ENCODE data around the gene ATP5IF1.
A peak's percentile ranks its signal among the peaks of the same experiment; 100 is the strongest.

The ATP5IF1 gene

DNA sequence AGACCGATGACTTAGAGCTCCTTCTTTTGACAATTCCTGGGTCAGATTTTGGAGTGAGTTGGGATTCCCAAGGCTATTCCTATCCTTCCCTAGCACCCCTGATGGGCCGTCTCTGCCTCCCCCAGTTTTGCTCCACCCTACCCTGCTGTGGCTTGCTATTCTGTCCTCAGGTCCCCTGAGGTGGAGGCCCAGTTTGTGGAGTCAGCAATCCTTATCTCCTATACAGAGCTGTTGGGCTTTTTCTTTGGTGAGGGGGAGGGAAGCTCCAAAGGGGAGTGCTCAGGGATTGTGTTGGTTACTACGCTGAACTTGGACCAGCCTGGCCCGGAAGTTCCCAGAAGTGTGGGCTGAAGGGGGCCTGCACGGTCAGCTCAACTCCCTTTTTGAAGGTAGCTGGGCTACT is 31.0 kb downstream of the ATP5IF1 start:
- ATAC-seq (replicated peaks), result no peak
- Mint-ChIP-seq H3K9me3 (no peaks in the 10 kb centered on the region), H3K36me3 (peaks cover 5 to 6% of the 10 kb centered on the region in 2 donors), H3K4me3 (no peak overlapping the region), H3K4me1 (peaks cover 4 to 6% of the 10 kb centered on the region in 2 donors), H3K27ac (no peak overlapping the region), H3K27me3 (no peaks in the 10 kb centered on the region)
- DNase-seq, result no peak

DNA sequence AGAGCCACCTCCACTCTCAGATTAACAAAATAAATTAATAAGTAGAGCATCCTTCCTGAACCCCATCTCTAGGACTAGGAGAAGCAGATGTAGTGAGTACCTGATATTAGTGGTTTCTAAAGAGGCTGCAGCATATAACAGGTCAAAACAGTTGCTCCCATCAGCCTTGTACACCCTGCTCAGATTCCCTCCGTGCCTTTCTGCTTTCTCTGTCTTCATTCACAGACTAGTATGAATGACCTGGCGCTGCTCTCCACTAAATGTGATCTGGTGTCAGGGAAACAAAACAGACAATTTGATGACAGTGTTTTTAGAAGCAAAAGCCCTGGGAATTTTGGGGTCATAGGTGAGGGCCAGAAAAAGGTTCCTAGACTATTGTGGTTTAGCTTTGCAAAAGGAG is 31.7 kb downstream of the ATP5IF1 start:
- Mint-ChIP-seq H3K4me3 (no peak overlapping the region), H3K4me1 (peaks cover 4 to 6% of the 10 kb centered on the region in 2 donors), H3K36me3 (peaks cover 5 to 6% of the 10 kb centered on the region in 2 donors), H3K27me3 (no peaks in the 10 kb centered on the region), H3K27ac (no peak overlapping the region), H3K9me3 (no peaks in the 10 kb centered on the region)
- ATAC-seq (replicated peaks), result no peak
- DNase-seq, result no peak

GRCh38 chr1:28269529-28269928 is 33.6 kb downstream of the ATP5IF1 start:
- no peak overlapping the region for H3K27ac Mint-ChIP-seq

DNA sequence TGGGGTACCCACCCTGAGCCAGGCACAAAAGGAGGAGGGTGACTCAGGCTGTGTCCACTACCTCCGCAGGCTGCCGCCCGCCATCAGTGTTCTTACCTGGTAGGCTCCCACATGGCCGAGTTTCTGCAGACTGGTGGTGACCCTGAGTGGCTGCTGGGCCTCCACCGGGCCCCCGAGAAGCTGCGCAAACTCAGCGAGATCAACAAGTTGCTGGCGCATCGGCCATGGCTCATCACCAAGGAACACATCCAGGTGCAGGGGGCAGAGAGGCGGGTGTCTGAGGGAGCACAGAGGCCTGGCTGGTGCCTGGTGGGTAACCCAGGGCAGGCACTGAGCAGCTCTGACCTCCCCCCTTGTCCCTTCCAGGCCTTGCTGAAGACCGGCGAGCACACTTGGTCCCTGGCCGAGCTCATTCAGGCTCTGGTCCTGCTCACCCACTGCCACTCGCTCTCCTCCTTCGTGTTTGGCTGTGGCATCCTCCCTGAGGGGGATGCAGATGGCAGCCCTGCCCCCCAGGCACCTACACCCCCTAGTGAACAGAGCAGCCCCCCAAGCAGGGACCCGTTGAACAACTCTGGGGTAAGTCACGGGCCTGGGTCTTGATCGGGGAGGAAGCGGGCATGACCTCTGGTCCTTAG is 36.4 kb downstream of the ATP5IF1 start:
- H3K4me3 Mint-ChIP-seq, result no peak overlapping the region
- no peak overlapping the region for H3K27ac Mint-ChIP-seq
- ATAC-seq (replicated peaks) (no peak), DNase-seq (no peak)
- peaks cover 13 to 19% of the 10 kb centered on the region in 2 donors for H3K36me3 Mint-ChIP-seq
- H3K9me3 Mint-ChIP-seq, result no peaks in the 10 kb centered on the region
- H3K27me3 Mint-ChIP-seq, result no peaks in the 10 kb centered on the region
- H3K4me1 Mint-ChIP-seq, result peaks cover 0 to 4% of the 10 kb centered on the region in 2 donors

More at GRCh38 chr1:28269529-28269928, 33.6 kb downstream of the ATP5IF1 start:
- H3K27me3 Mint-ChIP-seq, result no peaks in the 10 kb centered on the region
- DNase-seq, result no peak
- ATAC-seq (replicated peaks), result no peak
- H3K36me3 Mint-ChIP-seq, result peaks cover 6 to 13% of the 10 kb centered on the region in 2 donors
- no peak overlapping the region for H3K4me3 Mint-ChIP-seq
- no peaks in the 10 kb centered on the region for H3K9me3 Mint-ChIP-seq
- peaks cover 3 to 4% of the 10 kb centered on the region in 2 donors for H3K4me1 Mint-ChIP-seq

DNA sequence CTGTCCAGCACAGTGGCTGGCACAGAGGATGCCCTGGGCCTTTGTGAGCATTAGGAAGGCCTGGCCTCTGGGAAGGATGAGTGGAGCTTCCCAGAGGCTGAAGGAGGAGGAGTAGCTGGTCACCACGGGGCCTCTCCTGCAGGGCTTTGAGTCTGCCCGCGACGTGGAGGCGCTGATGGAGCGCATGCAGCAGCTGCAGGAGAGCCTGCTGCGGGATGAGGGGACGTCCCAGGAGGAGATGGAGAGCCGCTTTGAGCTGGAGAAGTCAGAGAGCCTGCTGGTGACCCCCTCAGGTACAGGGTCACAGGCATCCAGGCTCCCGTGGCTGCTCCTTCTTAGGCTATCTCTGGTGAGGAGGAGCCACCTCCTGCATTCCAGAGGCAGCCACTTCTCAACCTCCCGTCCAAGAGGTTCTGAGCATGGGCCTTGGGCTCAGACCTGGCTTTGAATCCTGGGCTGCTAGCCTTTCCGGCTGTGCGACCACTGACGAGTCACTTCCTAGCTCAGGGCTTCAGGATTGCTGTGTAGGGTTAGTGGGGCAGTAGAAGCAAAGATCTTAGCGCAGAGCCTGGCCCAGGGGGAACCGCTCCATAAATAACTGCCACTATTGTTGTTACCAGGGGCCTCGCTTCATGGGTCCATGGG is 37.4 kb downstream of the ATP5IF1 start:
- no peaks in the 10 kb centered on the region for H3K9me3 Mint-ChIP-seq
- ATAC-seq (replicated peaks) (no peak), DNase-seq (no peak)
- H3K36me3 Mint-ChIP-seq, result peaks cover 21 to 27% of the 10 kb centered on the region in 2 donors
- H3K27me3 Mint-ChIP-seq, result no peaks in the 10 kb centered on the region
- peaks cover 0 to 2% of the 10 kb centered on the region in 2 donors for H3K4me1 Mint-ChIP-seq
- H3K27ac Mint-ChIP-seq, result no peak overlapping the region
- H3K4me3 Mint-ChIP-seq, result no peak overlapping the region

DNA sequence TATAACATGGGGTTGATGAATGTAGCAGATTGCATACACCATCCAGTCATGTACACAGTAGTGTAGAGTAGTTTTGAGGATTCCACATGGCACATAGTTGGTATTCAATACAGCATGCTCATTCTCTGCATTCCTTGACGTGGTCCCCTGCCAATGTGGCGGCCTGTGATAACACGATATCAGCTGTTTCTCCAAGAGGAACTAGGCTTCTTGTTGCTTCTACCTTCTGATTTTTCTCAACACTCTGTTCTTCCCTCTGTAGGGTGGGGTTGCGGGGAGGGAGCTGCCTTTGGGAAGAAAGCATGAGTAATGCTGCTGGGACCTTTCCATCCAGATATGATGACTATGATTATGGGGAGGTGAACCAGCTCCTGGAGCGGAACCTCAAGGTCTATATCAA is 42.8 kb downstream of the ATP5IF1 start:
- no peaks in the 10 kb centered on the region for H3K27me3 Mint-ChIP-seq
- H3K36me3 Mint-ChIP-seq, result peaks cover 27 to 51% of the 10 kb centered on the region in 2 donors
- peaks cover 4 to 5% of the 10 kb centered on the region in 2 donors for H3K4me1 Mint-ChIP-seq
- H3K27ac Mint-ChIP-seq, result no peak overlapping the region
- H3K9me3 Mint-ChIP-seq, result no peaks in the 10 kb centered on the region
- ATAC-seq (replicated peaks) (no peak), DNase-seq (no peak)
- no peak overlapping the region for H3K4me3 Mint-ChIP-seq

GRCh38 chr1:28279721-28280120 is 43.8 kb downstream of the ATP5IF1 start:
- DNase-seq (no peak), ATAC-seq (replicated peaks) (no peak)
- Mint-ChIP-seq H3K9me3 (no peaks in the 10 kb centered on the region), H3K4me3 (no peak overlapping the region), H3K4me1 (peaks cover 4 to 5% of the 10 kb centered on the region in 2 donors), H3K27me3 (no peaks in the 10 kb centered on the region), H3K27ac (no peak overlapping the region), H3K36me3 (peaks cover 27 to 44% of the 10 kb centered on the region in 2 donors)

DNA sequence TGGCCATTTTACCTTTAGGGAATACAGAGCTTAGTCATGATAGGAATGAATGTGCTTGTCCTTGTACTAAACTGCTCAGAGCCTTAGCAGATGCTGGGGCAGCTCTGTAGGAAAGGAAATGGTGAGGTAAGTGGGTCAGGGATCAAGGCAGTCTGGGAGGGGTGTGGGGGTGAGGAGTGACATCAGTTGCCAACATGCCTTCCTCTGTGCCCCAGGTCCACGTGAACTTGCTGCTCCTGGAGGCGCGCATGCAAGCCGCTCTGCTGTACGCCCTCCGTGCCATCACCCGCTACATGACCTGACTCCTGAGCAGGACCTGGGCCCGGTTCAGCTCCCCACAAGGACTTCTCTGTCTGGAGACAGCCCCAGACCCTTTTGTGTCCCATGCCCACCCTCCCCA is 44.6 kb downstream of the ATP5IF1 start:
- Mint-ChIP-seq H3K4me3 (no peak overlapping the region), H3K4me1 (peaks cover 4 to 5% of the 10 kb centered on the region in 2 donors), H3K27me3 (no peaks in the 10 kb centered on the region), H3K36me3 (peaks cover 21 to 38% of the 10 kb centered on the region in 2 donors), H3K27ac (no peak overlapping the region), H3K9me3 (no peaks in the 10 kb centered on the region)
- ATAC-seq (replicated peaks) (no peak), DNase-seq (no peak)

DNA sequence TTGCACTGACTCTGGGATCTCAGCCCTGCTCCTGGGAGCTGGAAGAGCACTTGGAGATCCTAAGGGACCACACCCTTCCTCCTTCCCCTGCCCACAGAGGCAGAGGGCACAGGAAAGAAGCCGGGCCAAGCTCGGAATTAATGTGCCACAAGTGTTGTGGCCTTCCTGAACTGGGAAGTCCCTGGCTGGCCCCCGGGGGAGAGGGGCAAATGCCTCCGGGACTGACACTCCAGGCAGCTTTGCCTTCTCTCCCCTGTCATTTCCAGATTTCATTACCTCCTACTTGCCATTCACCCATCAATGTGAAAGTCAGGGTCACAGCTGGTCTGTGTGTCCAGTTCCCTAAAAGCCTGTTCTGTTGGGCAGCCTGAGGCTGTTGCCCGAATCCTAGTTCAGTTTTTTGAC is 45.1 kb downstream of the ATP5IF1 start:
- ATAC-seq (replicated peaks) (no peak), DNase-seq (no peak)
- Mint-ChIP-seq H3K27ac (no peak overlapping the region), H3K27me3 (no peaks in the 10 kb centered on the region), H3K4me1 (peaks cover 4 to 5% of the 10 kb centered on the region in 2 donors), H3K4me3 (no peak overlapping the region), H3K36me3 (peaks cover 21 to 38% of the 10 kb centered on the region in 2 donors), H3K9me3 (no peaks in the 10 kb centered on the region)

GRCh38 chr1:28281608-28282425 is 45.9 kb downstream of the ATP5IF1 start:
- Mint-ChIP-seq H3K4me1 (peaks cover 4 to 5% of the 10 kb centered on the region in 2 donors), H3K27ac (no peak overlapping the region), H3K27me3 (no peaks in the 10 kb centered on the region), H3K4me3 (no peak overlapping the region), H3K9me3 (no peaks in the 10 kb centered on the region), H3K36me3 (peaks cover 21 to 38% of the 10 kb centered on the region in 2 donors)
- DNase-seq (no peak), ATAC-seq (replicated peaks) (no peak)

- no peak for DNase-seq
- H3K27ac Mint-ChIP-seq, result peak overlapping the region; percentile 75
- H3K9me3 Mint-ChIP-seq, result no peaks in the 10 kb centered on the region
- ATAC-seq (replicated peaks), result no peak
- peaks cover 16 to 34% of the 10 kb centered on the region in 2 donors for H3K36me3 Mint-ChIP-seq
- no peak overlapping the region for H3K4me3 Mint-ChIP-seq
- H3K27me3 Mint-ChIP-seq, result no peaks in the 10 kb centered on the region
- H3K4me1 Mint-ChIP-seq, result peaks cover 4 to 5% of the 10 kb centered on the region in 2 donors
Observed at GRCh38 chr1:28282426-28283407, 46.8 kb downstream of the ATP5IF1 start.

DNA sequence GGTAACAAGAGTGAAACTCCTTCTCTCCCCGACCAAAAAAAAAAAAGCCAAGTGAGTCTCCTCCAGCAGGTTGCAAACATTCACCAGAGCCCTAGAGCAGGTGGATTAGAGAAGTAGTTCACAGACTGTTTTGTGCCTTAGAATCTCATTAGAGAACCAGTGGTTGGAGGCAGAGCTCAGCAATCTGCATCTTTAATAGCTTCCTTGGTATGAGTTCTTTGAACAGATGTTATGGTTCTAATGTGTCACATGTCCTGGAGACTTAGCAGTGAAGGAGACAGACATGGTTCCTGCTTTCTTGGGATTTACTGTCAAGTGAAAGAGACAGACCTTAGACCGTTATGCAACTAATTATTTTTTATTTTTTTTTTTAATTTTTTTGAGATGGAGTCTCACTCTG is 50.2 kb downstream of the ATP5IF1 start:
- H3K27ac Mint-ChIP-seq, result no peak overlapping the region
- H3K4me1 Mint-ChIP-seq, result peaks cover 4 to 5% of the 10 kb centered on the region in 2 donors
- H3K9me3 Mint-ChIP-seq, result no peaks in the 10 kb centered on the region
- H3K4me3 Mint-ChIP-seq, result no peak overlapping the region
- H3K36me3 Mint-ChIP-seq, result peaks cover 5 to 10% of the 10 kb centered on the region in 2 donors
- ATAC-seq (replicated peaks) (no peak), DNase-seq (no peak)
- no peaks in the 10 kb centered on the region for H3K27me3 Mint-ChIP-seq

All from stimulated activated naive B cell treated with anti-CD40 and anti-IgM and Interleukin-4, amounts not matched to agents 10 μg/mL and 1 μg/mL and 100 μg/mL, for 72 hours (primary cell).